Body of pancreas (tissue), 4 donors: ENCODE results near the gene MGARP.

ENCODE experiments used
- CTCF ChIP-seq, 7 experiments: fragments of 450-650 bp in 4 of 7; fragments of 200-600 bp in 3 of 7; sonication (generic) in 3 of 7; IDR thresholded peaks; one replicate each; pipeline ENCODE4 v1.5.1; 2016 to 2019; ENCODE audit warnings: antibody characterized with exemption in 7 of 7
- POLR2A ChIP-seq, 3 donors: fragments of 450-650 bp; IDR thresholded peaks; one replicate each; pipeline ENCODE4 v1.6.1; 2016; ENCODE audit warnings: antibody characterized with exemption in 3 of 3, mild to moderate bottlenecking in 2 of 3

- TF ChIP-seq CTCF (IDR thresholded peaks at IDR 0.05) (no peak), POLR2A (IDR thresholded peaks at IDR 0.05) (no peak)
Measured at GRCh38 chr4:139297001-139297410, 17.0 kb upstream of the MGARP start.
